SJSA1 (cell line): Measurements from ENCODE around the gene TRIM16. TPM values are rescaled to one million over a fixed set of nuclear protein-coding genes. Genes with fewer than 3 reads are reported as not detected.
"Not testable (repeated sequence)": the region's sequence is repeated elsewhere in the genome, so short reads cannot be mapped to it uniquely, and the experiment has no call there.

Experiments
- DNase-seq, 2 experiments: peaks; one replicate each; pipeline ENCODE4 v3.0.0-alpha.2; 2015 to 2020; ENCODE audit warnings: low spot score in 2 of 2, low read depth in 1 of 2
- H3K27ac ChIP-seq: fragments of 250-450 bp; sonication (Bioruptor Pico); 2 replicates; pipeline ENCODE4 v1.5.1; 2020; ENCODE audit warnings: mild to moderate bottlenecking, moderate library complexity
- H3K27me3 ChIP-seq: fragments of 250-450 bp; sonication (Bioruptor Pico); replicated peaks from 2 replicates; pipeline ENCODE4 v1.5.1; 2020; ENCODE audit warnings: mild to moderate bottlenecking, moderate library complexity
- H3K36me3 ChIP-seq: fragments of 250-450 bp; sonication (Bioruptor Pico); 2 replicates; pipeline ENCODE4 v1.5.1; 2020; ENCODE audit warnings: mild to moderate bottlenecking
- H3K4me1 ChIP-seq: fragments of 250-450 bp; sonication (Bioruptor Pico); replicated peaks from 2 replicates; pipeline ENCODE4 v1.6.1; 2021; ENCODE audit warnings: mild to moderate bottlenecking
- H3K4me3 ChIP-seq: fragments of 250-450 bp; sonication (Bioruptor Pico); 2 replicates; pipeline ENCODE4 v1.5.1; 2020; ENCODE audit warnings: mild to moderate bottlenecking
- H3K9me3 ChIP-seq: fragments of 250-450 bp; sonication (Bioruptor Pico); replicated peaks from 2 replicates; pipeline ENCODE4 v1.5.1; 2020; ENCODE audit warnings: mild to moderate bottlenecking
- total RNA-seq: library from RNA; depleted of rRNA; stranded (reverse); fragments of >200 nt; shearing (Covaris generic); gene quantifications from 2 replicates; pipeline ENCODE4 v1.2.3, GENCODE V29; 2014; rRNA removed

The TRIM16 gene
- total RNA-seq: 56.9 and 111 TPM in 2 replicates

- not testable (repeated sequence) for H3K36me3 ChIP-seq, H3K9me3 ChIP-seq, H3K27me3 ChIP-seq, H3K27ac ChIP-seq, H3K4me1 ChIP-seq
- H3K4me3 ChIP-seq: peak within 1 kb of the TSS; percentile 35
- DNase-seq: peak; percentile 57 to 64
These were observed at the start of gene TRIM16 for GRCh38 chr17:15683824-15684478. TSS of gene TRIM16 (minus strand) at chr17:15684311. CDS start at chr17:15651609, 32,702 bp downstream.

GRCh38 chr17:15733174-15733789, 49.2 kb upstream of the TRIM16 start:
- H3K9me3 ChIP-seq, H3K36me3 ChIP-seq, DNase-seq, H3K4me3 ChIP-seq, H3K27ac ChIP-seq, H3K4me1 ChIP-seq, H3K27me3 ChIP-seq: not testable (repeated sequence)

GRCh38 chr17:15731900-15732299, 47.8 kb upstream of the TRIM16 start, which contains the start of gene TBC1D26:
TSS of gene TBC1D26 (plus strand) at chr17:15732283. CDS start at chr17:15735349, 3,066 bp downstream.
- not testable (repeated sequence) for DNase-seq, H3K9me3 ChIP-seq, H3K4me1 ChIP-seq, H3K27me3 ChIP-seq, H3K27ac ChIP-seq, H3K4me3 ChIP-seq, H3K36me3 ChIP-seq

- H3K27ac ChIP-seq, H3K9me3 ChIP-seq, DNase-seq, H3K27me3 ChIP-seq, H3K36me3 ChIP-seq, H3K4me3 ChIP-seq, H3K4me1 ChIP-seq: not testable (repeated sequence)
These were observed 46.4 kb upstream of the TRIM16 start for GRCh38 chr17:15730535-15730934.

- H3K4me1 ChIP-seq, DNase-seq, H3K4me3 ChIP-seq, H3K27me3 ChIP-seq, H3K36me3 ChIP-seq, H3K27ac ChIP-seq, H3K9me3 ChIP-seq: not testable (repeated sequence)
These were observed 32.8 kb upstream of the TRIM16 start for GRCh38 chr17:15716601-15717563.

- H3K36me3 ChIP-seq: peaks cover 50% of the 10 kb centered on the region
- not testable (repeated sequence) for H3K27me3 ChIP-seq, DNase-seq, H3K4me3 ChIP-seq, H3K4me1 ChIP-seq, H3K27ac ChIP-seq
- H3K9me3 ChIP-seq: peaks cover 13% of the 10 kb centered on the region
These were observed 24.8 kb upstream of the TRIM16 start for GRCh38 chr17:15708879-15709278.

GRCh38 chr17:15704813-15705212, 20.7 kb upstream of the TRIM16 start:
- not testable (repeated sequence) for H3K4me3 ChIP-seq, DNase-seq, H3K27me3 ChIP-seq, H3K27ac ChIP-seq, H3K4me1 ChIP-seq
- Histone ChIP-seq H3K9me3 (peaks cover 13% of the 10 kb centered on the region), H3K36me3 (peaks cover 46% of the 10 kb centered on the region)

GRCh38 chr17:15704239-15704638, 20.1 kb upstream of the TRIM16 start:
- H3K4me3 ChIP-seq, H3K27me3 ChIP-seq, DNase-seq, H3K27ac ChIP-seq, H3K4me1 ChIP-seq: not testable (repeated sequence)
- H3K9me3 ChIP-seq: peaks cover 13% of the 10 kb centered on the region
- H3K36me3 ChIP-seq: peaks cover 46% of the 10 kb centered on the region

GRCh38 chr17:15699937-15700336, 15.8 kb upstream of the TRIM16 start:
- H3K36me3 ChIP-seq, H3K27me3 ChIP-seq, H3K9me3 ChIP-seq, H3K4me1 ChIP-seq, H3K27ac ChIP-seq, DNase-seq: not testable (repeated sequence)
- H3K4me3 ChIP-seq: peak overlapping the region; percentile 39

- H3K9me3 ChIP-seq, H3K4me1 ChIP-seq, H3K27me3 ChIP-seq, H3K36me3 ChIP-seq, H3K27ac ChIP-seq: not testable (repeated sequence)
- DNase-seq: peak; percentile 91 to 98
- H3K4me3 ChIP-seq: peak within 1 kb of the TSS; percentile 39
These were observed 15.4 kb upstream of the TRIM16 start, which contains the start of gene ZNF286A for GRCh38 chr17:15699413-15699924. TSS of gene ZNF286A (plus strand) at chr17:15699752. CDS start at chr17:15700330, 578 bp downstream.

GRCh38 chr17:15698967-15699366, 14.9 kb upstream of the TRIM16 start:
- H3K36me3 ChIP-seq, H3K4me1 ChIP-seq, H3K27ac ChIP-seq, H3K9me3 ChIP-seq, H3K27me3 ChIP-seq: not testable (repeated sequence)
- H3K4me3 ChIP-seq: peak overlapping the region; percentile 39
- DNase-seq: peak in 1 of 2 experiments; percentile 2

- not testable (repeated sequence) for H3K4me1 ChIP-seq, H3K36me3 ChIP-seq, H3K4me3 ChIP-seq, H3K9me3 ChIP-seq, DNase-seq, H3K27me3 ChIP-seq, H3K27ac ChIP-seq
These were observed 3.4 kb upstream of the TRIM16 start for GRCh38 chr17:15687494-15687893.

- H3K27ac ChIP-seq, DNase-seq, H3K36me3 ChIP-seq, H3K9me3 ChIP-seq, H3K4me1 ChIP-seq, H3K27me3 ChIP-seq, H3K4me3 ChIP-seq: not testable (repeated sequence)
These were observed 976 bp downstream of the TRIM16 start for GRCh38 chr17:15683135-15683534.
